ENCODE measurements around the gene ZNF780B. TPM values are rescaled to one million over a fixed set of nuclear protein-coding genes. Genes with fewer than 3 reads are reported as not detected.

The ZNF780B gene
- total RNA-seq, 1 donor from 2014 or later, result 30.5 TPM

GRCh38 chr19:40013991-40014390 lies 42.0 kb downstream of the ZNF780B start:
- no peaks in the 10 kb centered on the region for H4K20me1 ChIP-seq (ENCODE audit: low read depth)
- no peak for TF ChIP-seq EZH2phosphoT487 (IDR thresholded peaks at IDR 0.05)
- TF ChIP-seq EZH2 (IDR thresholded peaks at IDR 0.05), result no peak
- no peak for TF ChIP-seq CTCF (IDR thresholded peaks at IDR 0.05)
- H3K4me3 ChIP-seq, result no peak overlapping the region
- H3K9ac ChIP-seq, result no peak overlapping the region
- H3K4me2 ChIP-seq, result no peak overlapping the region
- H3K27ac ChIP-seq, result no peak overlapping the region
- no peak overlapping the region for H2AFZ ChIP-seq (replicated peaks)
- H3K9me3 ChIP-seq (ENCODE audit: low read depth), result peaks cover 55% of the 10 kb centered on the region
- H3K27ac Mint-ChIP-seq, result no peak overlapping the region
- H3K4me1 ChIP-seq, result no peaks in the 10 kb centered on the region
- H3K36me3 ChIP-seq, result peaks cover 11% of the 10 kb centered on the region
- peaks cover 51% of the 10 kb centered on the region for H3K36me3 Mint-ChIP-seq
- H3K4me1 Mint-ChIP-seq, result no peaks in the 10 kb centered on the region
- peaks cover 5% of the 10 kb centered on the region for H3F3A ChIP-seq (ENCODE audit: low read depth)
- no peak for DNase-seq (ENCODE audit: low spot score)
- no peak overlapping the region for H3K4me3 Mint-ChIP-seq
- peaks cover 66% of the 10 kb centered on the region for H3K9me3 Mint-ChIP-seq
- H3K27me3 Mint-ChIP-seq (ENCODE audit: insufficient read depth, low read depth), result peaks cover 3% of the 10 kb centered on the region
- no peaks in the 10 kb centered on the region for H3K79me2 ChIP-seq (ENCODE audit: low read depth)
- H3K27me3 ChIP-seq, result no peaks in the 10 kb centered on the region

- DNase-seq (ENCODE audit: low spot score), result no peak
- Histone ChIP-seq H3K4me1 (no peaks in the 10 kb centered on the region), H3K27me3 (no peaks in the 10 kb centered on the region), H3K79me2 (ENCODE audit: low read depth) (no peaks in the 10 kb centered on the region), H3K4me3 (no peak overlapping the region), H3K9ac (no peak overlapping the region), H2AFZ (replicated peaks) (no peak overlapping the region), H4K20me1 (ENCODE audit: low read depth) (no peaks in the 10 kb centered on the region), H3K36me3 (peaks cover 11% of the 10 kb centered on the region), H3K4me2 (no peak overlapping the region), H3K9me3 (ENCODE audit: low read depth) (peaks cover 26% of the 10 kb centered on the region), H3F3A (ENCODE audit: low read depth) (peaks cover 4% of the 10 kb centered on the region), H3K27ac (no peak overlapping the region)
- Mint-ChIP-seq H3K36me3 (peaks cover 51% of the 10 kb centered on the region), H3K27me3 (ENCODE audit: insufficient read depth, low read depth) (no peaks in the 10 kb centered on the region), H3K4me1 (no peaks in the 10 kb centered on the region), H3K9me3 (peaks cover 41% of the 10 kb centered on the region), H3K4me3 (no peak overlapping the region), H3K27ac (no peak overlapping the region)
- TF ChIP-seq CTCF (IDR thresholded peaks at IDR 0.05) (no peak), EZH2phosphoT487 (IDR thresholded peaks at IDR 0.05) (no peak), EZH2 (IDR thresholded peaks at IDR 0.05) (no peak)
Measured at GRCh38 chr19:40009674-40010073, 46.4 kb downstream of the ZNF780B start.

GRCh38 chr19:40006273-40006691 lies 49.7 kb downstream of the ZNF780B start:
- Histone ChIP-seq H4K20me1 (ENCODE audit: low read depth) (no peaks in the 10 kb centered on the region), H3K79me2 (ENCODE audit: low read depth) (no peaks in the 10 kb centered on the region), H3K9ac (no peak overlapping the region), H3F3A (ENCODE audit: low read depth) (no peaks in the 10 kb centered on the region), H3K4me3 (no peak overlapping the region), H3K36me3 (peaks cover 5% of the 10 kb centered on the region), H2AFZ (replicated peaks) (no peak overlapping the region), H3K27ac (no peak overlapping the region), H3K4me2 (no peak overlapping the region), H3K27me3 (no peaks in the 10 kb centered on the region), H3K4me1 (no peaks in the 10 kb centered on the region), H3K9me3 (ENCODE audit: low read depth) (peaks cover 7% of the 10 kb centered on the region)
- TF ChIP-seq EZH2phosphoT487 (IDR thresholded peaks at IDR 0.05), result no peak
- no peak for TF ChIP-seq CTCF (IDR thresholded peaks at IDR 0.05)
- no peak for TF ChIP-seq EZH2 (IDR thresholded peaks at IDR 0.05)
- Mint-ChIP-seq H3K27me3 (ENCODE audit: insufficient read depth, low read depth) (no peaks in the 10 kb centered on the region), H3K36me3 (peaks cover 26% of the 10 kb centered on the region), H3K4me3 (no peak overlapping the region), H3K4me1 (no peaks in the 10 kb centered on the region), H3K9me3 (peaks cover 15% of the 10 kb centered on the region), H3K27ac (no peak overlapping the region)
- no peak for DNase-seq (ENCODE audit: low spot score)

Measured in neural progenitor cell (in vitro differentiated cells).